IMR-90 (cell line): ENCODE measurements around the gene VSIR.

Experiments used
- CEBPB ChIP-seq: IDR thresholded peaks from 2 replicates; pipeline ENCODE4 v1.6.1; 2012; ENCODE audit warnings: low read depth, low read length, improper control_type of control experiment
- CHD1 ChIP-seq: IDR thresholded peaks from 2 replicates; pipeline ENCODE4 v1.6.1; 2012; ENCODE audit warnings: low read depth, low read length, improper control_type of control experiment
- CTCF ChIP-seq: conservative IDR thresholded peaks from 2 replicates; pipeline ENCODE4 v1.5.1; 2012; ENCODE audit warnings: mild to moderate bottlenecking, low read depth, low read length, improper control_type of control experiment
- MAFK ChIP-seq: IDR thresholded peaks from 2 replicates; pipeline ENCODE4 v1.6.1; 2012; ENCODE audit warnings: low read depth, low read length, improper control_type of control experiment
- MAZ ChIP-seq: IDR thresholded peaks from 2 replicates; pipeline ENCODE4 v1.6.1; 2012; ENCODE audit warnings: low read depth, mild to moderate bottlenecking, low read length, improper control_type of control experiment, moderate library complexity, borderline replicate concordance
- MXI1 ChIP-seq: IDR thresholded peaks from 2 replicates; pipeline ENCODE4 v1.6.1; 2012; ENCODE audit warnings: low read depth, mild to moderate bottlenecking, low read length, moderate library complexity, borderline replicate concordance
- POLR2A ChIP-seq: IDR thresholded peaks from 2 replicates; pipeline ENCODE4 v1.6.1; 2012; ENCODE audit warnings: mild to moderate bottlenecking, low read depth, low read length
- RAD21 ChIP-seq: IDR thresholded peaks from 2 replicates; pipeline ENCODE4 v1.6.1; 2012; ENCODE audit warnings: low read length, improper control_type of control experiment
- RFX5 ChIP-seq: IDR thresholded peaks from 2 replicates; pipeline ENCODE4 v1.8.0; 2012; ENCODE audit warnings: low read depth, mild to moderate bottlenecking, low read length, moderate library complexity
- SMC3 ChIP-seq: fragments of 150-350 bp; IDR thresholded peaks from 2 replicates; pipeline ENCODE4 v1.6.1; 2016; ENCODE audit warnings: low read depth, mild to moderate bottlenecking, antibody characterized with exemption, low read length, moderate library complexity

GRCh38 chr10:71821909-71822763, 48.8 kb upstream of the VSIR start:
- TF ChIP-seq RFX5 = no peak
- no peak for TF ChIP-seq CTCF
- no peak for TF ChIP-seq POLR2A
- no peak for TF ChIP-seq MXI1
- no peak for TF ChIP-seq MAFK
- TF ChIP-seq SMC3 = no peak
- no peak for TF ChIP-seq CHD1
- TF ChIP-seq RAD21 = no peak
- TF ChIP-seq MAZ = no peak
- TF ChIP-seq CEBPB = no peak
